Smooth muscle cell (in vitro differentiated cells): ENCODE measurements around the gene CYFIP2. TPM values are rescaled to one million over a fixed set of nuclear protein-coding genes. Genes with fewer than 3 reads are reported as not detected.

Experiments
- DNase-seq: peaks from one replicate; lab custom pipeline; 2025; ENCODE audit not compliant: unreplicated experiment; lab: John Stamatoyannopoulos, UW
- H2AFZ ChIP-seq: fragments of 200-600 bp; sonication (generic); 2 replicates; pipeline ENCODE4 v1.6.0; 2016; ENCODE audit warnings: antibody characterized with exemption, low read depth, mild to moderate bottlenecking
- H3F3A ChIP-seq: fragments of 200-600 bp; sonication (generic); 2 replicates; pipeline ENCODE4 v1.6.0; 2017; ENCODE audit warnings: antibody characterized with exemption, low read depth
- H3K27ac ChIP-seq: fragments of 200-600 bp; sonication (generic); 2 replicates; pipeline ENCODE4 v1.5.1; 2016; ENCODE audit warnings: low read depth, mild to moderate bottlenecking
- H3K27me3 ChIP-seq: fragments of 200-600 bp; sonication (generic); 2 replicates; pipeline ENCODE4 v1.6.1; 2016; ENCODE audit warnings: low read depth, mild to moderate bottlenecking
- H3K36me3 ChIP-seq: fragments of 200-600 bp; sonication (generic); 2 replicates; pipeline ENCODE4 v1.5.1; 2016; ENCODE audit warnings: low read depth
- H3K4me1 ChIP-seq: fragments of 200-600 bp; sonication (generic); 2 replicates; pipeline ENCODE4 v1.5.1; 2016; ENCODE audit warnings: low read depth
- H3K4me2 ChIP-seq: fragments of 200-600 bp; sonication (generic); 2 replicates; pipeline ENCODE4 v1.6.0; 2016; ENCODE audit warnings: mild to moderate bottlenecking
- H3K4me3 ChIP-seq: fragments of 200-600 bp; sonication (generic); 2 replicates; pipeline ENCODE4 v1.5.1; 2016; ENCODE audit warnings: mild to moderate bottlenecking
- H3K79me2 ChIP-seq: fragments of 200-600 bp; sonication (generic); 2 replicates; pipeline ENCODE4 v1.6.0; 2016; ENCODE audit warnings: low read depth, mild to moderate bottlenecking
- H3K9ac ChIP-seq: fragments of 200-600 bp; sonication (generic); 2 replicates; pipeline ENCODE4 v1.6.0; 2016; ENCODE audit warnings: low read depth
- H3K9me3 ChIP-seq: fragments of 200-600 bp; sonication (generic); replicated peaks from 2 replicates; pipeline ENCODE4 v1.5.1; 2016; ENCODE audit warnings: low read depth
- H4K20me1 ChIP-seq: fragments of 200-600 bp; sonication (generic); 2 replicates; pipeline ENCODE4 v1.6.0; 2016; ENCODE audit warnings: low read depth
- CTCF ChIP-seq: fragments of 200-600 bp; sonication (generic); IDR thresholded peaks from 2 replicates; pipeline ENCODE4 v1.5.1; 2017; ENCODE audit warnings: borderline replicate concordance, mild to moderate bottlenecking, antibody characterized with exemption; ENCODE audit not compliant: insufficient read depth, poor library complexity, severe bottlenecking
- WGBS: methylation state at CpG from one replicate; pipeline ENCODE4 v1.1.7; 2016; ENCODE audit warnings: low lambda C conversion rate; 5-methylcytosine and 5-hydroxymethylcytosine counted together
- polyA plus RNA-seq: library from polyadenylated mRNA; unstranded; fragments of >200 nt; fragmentation: Nextera tagmentation; extraction: Ambion mirVana; gene quantifications from 2 replicates; pipeline ENCODE4 v1.2.1, GENCODE V29; 2016
- total RNA-seq: library from RNA; depleted of rRNA; stranded (reverse); fragments of >200 nt; gene quantifications from 2 replicates; pipeline ENCODE4 v1.2.3, GENCODE V29; 2014

CYFIP2 gene
- total and polyA plus RNA-seq, 2 experiments from 2014 or later, result 11.4 to 17.8 TPM

- Histone ChIP-seq H2AFZ (peak overlapping the region; percentile 83), H3K4me2 (peak overlapping the region; percentile 84), H3K4me3 (peak overlapping the region; percentile 46), H4K20me1 (no peaks in the 10 kb centered on the region), H3K9ac (no peak overlapping the region), H3K27ac (peak overlapping the region; percentile 23), H3K79me2 (no peaks in the 10 kb centered on the region), H3F3A (no peaks in the 10 kb centered on the region), H3K36me3 (no peaks in the 10 kb centered on the region), H3K4me1 (peaks cover 4% of the 10 kb centered on the region), H3K27me3 (no peaks in the 10 kb centered on the region), H3K9me3 (no peaks in the 10 kb centered on the region)
- no peak for DNase-seq
- TF ChIP-seq CTCF, result no peak
- WGBS, result 75% methylated on average over 3 of the region's 3 CpGs
Measured at GRCh38 chr5:157327771-157328170, 61.8 kb downstream of the CYFIP2 start.

DNA sequence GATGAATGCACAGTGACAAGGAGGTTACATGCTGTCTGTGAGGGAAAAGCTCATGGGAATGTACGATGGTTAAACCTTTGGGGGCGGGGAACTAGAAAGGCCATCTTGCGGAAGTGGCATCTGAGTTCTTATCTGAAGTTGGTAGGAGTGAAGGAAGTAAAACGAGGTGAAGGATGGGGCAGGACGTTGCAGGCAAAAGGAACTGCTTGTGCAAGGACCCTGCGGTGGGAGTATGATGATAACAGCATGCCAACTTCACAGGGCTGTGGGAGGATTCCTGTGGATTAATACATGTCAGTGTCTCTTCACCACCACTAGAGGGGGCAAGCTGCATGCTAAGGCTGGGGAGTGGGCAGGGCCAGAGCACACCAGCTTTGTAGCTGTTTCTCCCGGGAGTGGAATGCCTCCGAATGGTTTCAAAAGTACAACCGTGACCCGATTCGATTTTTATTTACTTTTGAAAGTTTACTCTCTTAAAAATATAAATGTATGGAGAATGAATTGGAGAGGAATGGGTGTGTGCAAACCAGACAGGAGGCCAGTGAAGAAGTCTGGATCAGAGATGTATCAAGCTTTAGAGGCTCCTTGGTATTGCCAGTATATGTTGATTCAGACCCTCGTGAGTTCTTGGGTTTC lies 62.5 kb downstream of the CYFIP2 start:
- 17% methylated on average over 12 of the region's 12 CpGs for WGBS

DNA sequence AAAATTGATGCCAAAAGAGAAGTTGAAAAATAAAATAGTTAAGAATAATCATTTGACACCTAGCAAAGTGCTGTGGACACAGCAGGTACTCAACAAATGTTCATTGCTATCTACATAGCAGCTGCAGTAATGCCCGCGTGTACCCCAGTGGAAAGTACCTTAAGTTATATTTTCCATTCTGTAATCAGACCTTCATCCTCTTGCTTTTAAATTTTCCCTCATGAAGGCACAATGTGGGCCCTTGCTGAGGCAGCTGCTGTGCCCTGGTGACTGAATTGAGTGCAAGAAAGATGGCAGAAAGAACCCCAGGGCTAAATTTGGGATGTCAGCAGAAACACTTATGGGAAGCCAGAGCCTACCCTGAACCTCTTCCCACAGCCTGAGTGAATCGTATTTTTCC lies 65.9 kb downstream of the CYFIP2 start:
- Histone ChIP-seq H3K79me2 (no peaks in the 10 kb centered on the region), H3K9me3 (no peaks in the 10 kb centered on the region), H3K9ac (no peak overlapping the region), H3K36me3 (no peaks in the 10 kb centered on the region), H2AFZ (no peak overlapping the region), H3K4me2 (no peak overlapping the region), H3K27ac (no peak overlapping the region), H3K4me1 (peaks cover 4% of the 10 kb centered on the region), H3F3A (no peaks in the 10 kb centered on the region), H3K4me3 (no peak overlapping the region), H4K20me1 (no peaks in the 10 kb centered on the region), H3K27me3 (no peaks in the 10 kb centered on the region)
- TF ChIP-seq CTCF, result no peak
- DNase-seq, result no peak
- WGBS, result 93% methylated on average over 3 of the region's 3 CpGs

More for the DNA sequence above, 62.5 kb downstream of the CYFIP2 start:
- Histone ChIP-seq H3K27ac (peak overlapping the region; percentile 23), H3K4me3 (peak overlapping the region; percentile 46), H3K79me2 (no peaks in the 10 kb centered on the region), H3K27me3 (no peaks in the 10 kb centered on the region), H2AFZ (peak overlapping the region; percentile 83), H3F3A (no peaks in the 10 kb centered on the region), H3K9ac (no peak overlapping the region), H3K4me1 (peaks cover 4% of the 10 kb centered on the region), H3K36me3 (no peaks in the 10 kb centered on the region), H3K4me2 (peak overlapping the region; percentile 84), H4K20me1 (no peaks in the 10 kb centered on the region), H3K9me3 (no peaks in the 10 kb centered on the region)
- peak; percentile 91 for TF ChIP-seq CTCF
- peak; percentile 8 for DNase-seq
